Kidney epithelial cell (primary cell): ENCODE data around the gene SPACA1. TPM values are rescaled to one million over a fixed set of nuclear protein-coding genes. Genes with fewer than 3 reads are reported as not detected.

Source experiments
- DNase-seq: peaks from one replicate; pipeline ENCODE4 v3.0.0-alpha.2; 2010; ENCODE audit warnings: low read depth
- H3K27me3 ChIP-seq: 2 replicates; pipeline ENCODE4 v1.6.0; 2011; ENCODE audit warnings: low read length; ENCODE audit not compliant: control insufficient read depth, insufficient read depth
- H3K36me3 ChIP-seq: 2 replicates; pipeline ENCODE4 v1.5.1; 2011; ENCODE audit warnings: low read length; ENCODE audit not compliant: control insufficient read depth, insufficient read depth
- H3K4me3 ChIP-seq: 2 replicates; pipeline ENCODE4 v1.5.1; 2011; ENCODE audit warnings: low read depth, mild to moderate bottlenecking, control low read depth, low read length
- total RNA-seq: library from RNA; depleted of rRNA; stranded (reverse); fragments of >200 nt; gene quantifications from 2 replicates; pipeline ENCODE4 v1.2.3, GENCODE V29; 2015
- TF ChIP-seq, protein P1 (sequence below): IDR thresholded peaks from 2 replicates; pipeline ENCODE4 v1.5.1; 2011; ENCODE audit warnings: mild to moderate bottlenecking, moderate library complexity, low read length, control low read depth, inconsistent platforms; ENCODE audit not compliant: insufficient read depth, poor library complexity, severe bottlenecking

Gene SPACA1
- total RNA-seq, 1 donor from 2014 or later = not detected

GRCh38 chr6:88044530-88044929 lies 3.1 kb upstream of the SPACA1 start:
- TF ChIP-seq, protein P1, sequence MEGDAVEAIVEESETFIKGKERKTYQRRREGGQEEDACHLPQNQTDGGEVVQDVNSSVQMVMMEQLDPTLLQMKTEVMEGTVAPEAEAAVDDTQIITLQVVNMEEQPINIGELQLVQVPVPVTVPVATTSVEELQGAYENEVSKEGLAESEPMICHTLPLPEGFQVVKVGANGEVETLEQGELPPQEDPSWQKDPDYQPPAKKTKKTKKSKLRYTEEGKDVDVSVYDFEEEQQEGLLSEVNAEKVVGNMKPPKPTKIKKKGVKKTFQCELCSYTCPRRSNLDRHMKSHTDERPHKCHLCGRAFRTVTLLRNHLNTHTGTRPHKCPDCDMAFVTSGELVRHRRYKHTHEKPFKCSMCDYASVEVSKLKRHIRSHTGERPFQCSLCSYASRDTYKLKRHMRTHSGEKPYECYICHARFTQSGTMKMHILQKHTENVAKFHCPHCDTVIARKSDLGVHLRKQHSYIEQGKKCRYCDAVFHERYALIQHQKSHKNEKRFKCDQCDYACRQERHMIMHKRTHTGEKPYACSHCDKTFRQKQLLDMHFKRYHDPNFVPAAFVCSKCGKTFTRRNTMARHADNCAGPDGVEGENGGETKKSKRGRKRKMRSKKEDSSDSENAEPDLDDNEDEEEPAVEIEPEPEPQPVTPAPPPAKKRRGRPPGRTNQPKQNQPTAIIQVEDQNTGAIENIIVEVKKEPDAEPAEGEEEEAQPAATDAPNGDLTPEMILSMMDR = no peak
- DNase-seq = no peak
- Histone ChIP-seq H3K36me3 (no peaks in the 10 kb centered on the region), H3K4me3 (no peak overlapping the region), H3K27me3 (peaks cover 4% of the 10 kb centered on the region)

DNA sequence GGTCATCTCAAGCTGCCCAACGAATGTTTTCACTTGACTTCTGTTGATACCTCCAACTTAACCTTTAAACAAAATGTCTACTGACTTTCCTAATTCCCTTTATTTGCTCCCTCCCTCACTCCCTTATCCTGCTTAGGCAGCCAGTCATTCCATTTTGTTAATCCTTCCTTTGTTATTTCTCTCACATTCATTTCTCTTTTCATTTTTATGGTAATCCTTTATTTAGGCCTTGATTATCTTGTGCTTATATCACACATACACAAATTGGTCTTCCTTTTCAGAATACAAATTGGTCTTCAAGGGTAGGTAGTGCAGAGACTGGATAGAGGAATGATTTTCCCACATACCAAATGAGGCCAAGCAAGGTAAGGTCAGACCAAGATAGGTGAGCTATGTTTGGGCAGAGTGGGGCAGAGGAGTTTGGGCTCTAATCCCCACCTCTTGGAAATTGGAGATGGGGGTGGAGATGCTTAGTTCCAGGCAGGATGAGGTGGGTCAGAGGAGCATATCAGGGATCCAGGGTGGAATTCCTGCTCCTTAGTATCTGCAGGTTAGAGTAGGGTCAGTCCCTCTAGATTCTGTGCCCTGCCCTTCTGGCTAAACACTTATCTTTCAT lies 2.0 kb upstream of the SPACA1 start:
- H3K4me3 ChIP-seq = no peak overlapping the region
- TF ChIP-seq, protein P1 = no peak
- no peak for DNase-seq
- H3K27me3 ChIP-seq = peaks cover 4% of the 10 kb centered on the region
- no peaks in the 10 kb centered on the region for H3K36me3 ChIP-seq

- no peak overlapping the region for H3K4me3 ChIP-seq
- no peaks in the 10 kb centered on the region for H3K36me3 ChIP-seq
- H3K27me3 ChIP-seq = peaks cover 4% of the 10 kb centered on the region
- TF ChIP-seq, protein P1 = no peak
- peak; percentile 19 for DNase-seq
These were observed 937 bp downstream of the SPACA1 start for GRCh38 chr6:88048578-88048977.

- Histone ChIP-seq H3K4me3 (no peak overlapping the region), H3K27me3 (peaks cover 4% of the 10 kb centered on the region), H3K36me3 (no peaks in the 10 kb centered on the region)
- TF ChIP-seq, protein P1 = no peak
- DNase-seq = no peak
These were observed 2.6 kb downstream of the SPACA1 start for GRCh38 chr6:88050140-88050818.

- no peak for DNase-seq
- H3K4me3 ChIP-seq = no peak overlapping the region
- TF ChIP-seq, protein P1 = no peak
- H3K27me3 ChIP-seq = no peaks in the 10 kb centered on the region
- no peaks in the 10 kb centered on the region for H3K36me3 ChIP-seq
These were observed 11.6 kb downstream of the SPACA1 start for GRCh38 chr6:88059191-88059590.
